HepG2 (cell line): Measurements from ENCODE around the gene NHP2. TPM values are rescaled to one million over a fixed set of nuclear protein-coding genes. Genes with fewer than 3 reads are reported as not detected.

Experiments used
- E2F5 ChIP-seq: sonication (generic); formaldehyde crosslinking; conservative IDR thresholded peaks from 2 replicates; pipeline ENCODE4 v1.4.0; 2020; ENCODE audit warnings: missing genetic modification reagents
- GFI1 ChIP-seq: sonication (generic); formaldehyde crosslinking; IDR thresholded peaks from 2 replicates; pipeline ENCODE4 v1.5.0; 2020; ENCODE audit warnings: missing genetic modification reagents, mild to moderate bottlenecking, borderline replicate concordance
- HHEX ChIP-seq: IDR thresholded peaks from 2 replicates; pipeline ENCODE4 v1.6.1; 2016; ENCODE audit warnings: control low read depth
- ISL2 ChIP-seq: sonication (generic); formaldehyde crosslinking; IDR thresholded peaks from 2 replicates; pipeline ENCODE4 v1.5.0; 2020; ENCODE audit warnings: missing genetic modification reagents
- MLLT10 ChIP-seq: sonication (generic); formaldehyde crosslinking; IDR thresholded peaks from 2 replicates; pipeline ENCODE4 v1.4.0; 2020; ENCODE audit warnings: missing genetic modification reagents
- MZF1 ChIP-seq: sonication (generic); formaldehyde crosslinking; IDR thresholded peaks from 2 replicates; pipeline ENCODE4 v1.8.1; 2023; ENCODE audit warnings: mild to moderate bottlenecking, missing genetic modification reagents, borderline replicate concordance
- NFKBIZ ChIP-seq: IDR thresholded peaks from 2 replicates; pipeline ENCODE4 v1.6.1; 2018; ENCODE audit warnings: missing genetic modification reagents, missing compliant biosample characterization
- RFX5 ChIP-seq: IDR thresholded peaks from 2 replicates; pipeline ENCODE4 v1.6.1; 2011; ENCODE audit warnings: low read depth, low read length, improper control_type of control experiment
- SMAD9 ChIP-seq: sonication (generic); formaldehyde crosslinking; IDR thresholded peaks from 2 replicates; pipeline ENCODE4 v1.5.1; 2020; ENCODE audit warnings: mild to moderate bottlenecking, missing genetic modification reagents
- SOX13 ChIP-seq, 3 experiments: fragments of 450-650 bp in 1 of 3; sonication (generic) in 1 of 3; formaldehyde crosslinking in 1 of 3; IDR thresholded peaks in 2 of 3; conservative IDR thresholded peaks in 1 of 3; 2 replicates each; pipeline versions ENCODE4 v1.5.0 to v1.6.1; 2016 to 2020; ENCODE audit warnings: antibody characterized with exemption in 1 of 3, mild to moderate bottlenecking in 1 of 3, missing compliant biosample characterization in 1 of 3, missing genetic modification reagents in 1 of 3, moderate library complexity in 1 of 3
- U2AF1 ChIP-seq: fragments of 200-400 bp; formaldehyde crosslinking; optimal IDR thresholded peaks from 2 replicates; pipeline ENCODE3; 2017; ENCODE audit warnings: mild to moderate bottlenecking, low read depth, low read length
- ZBTB49 ChIP-seq: sonication (generic); formaldehyde crosslinking; IDR thresholded peaks from 2 replicates; pipeline ENCODE4 v1.4.0; 2020; ENCODE audit warnings: missing genetic modification reagents, borderline replicate concordance
- ZEB1 ChIP-seq: IDR thresholded peaks from 2 replicates; pipeline ENCODE4 v1.6.1; 2012; ENCODE audit warnings: mild to moderate bottlenecking, low read depth, inconsistent platforms; ENCODE audit not compliant: insufficient replicate concordance
- ZFP36 ChIP-seq: fragments of 150-350 bp; IDR thresholded peaks from 2 replicates; pipeline ENCODE4 v1.6.1; 2018; ENCODE audit warnings: borderline replicate concordance, low read length, low read depth; ENCODE audit not compliant: partially characterized antibody
- ZMYM3 ChIP-seq: sonication (generic); formaldehyde crosslinking; IDR thresholded peaks from 2 replicates; pipeline ENCODE4 v1.5.1; 2020; ENCODE audit warnings: mild to moderate bottlenecking, missing genetic modification reagents
- ZNF101 ChIP-seq: sonication (generic); formaldehyde crosslinking; IDR thresholded peaks from 2 replicates; pipeline ENCODE4 v1.4.0; 2020; ENCODE audit warnings: mild to moderate bottlenecking, low read depth, missing genetic modification reagents, borderline replicate concordance
- ZNF274 ChIP-seq: sonication (generic); formaldehyde crosslinking; IDR thresholded peaks from 2 replicates; pipeline ENCODE4 v1.5.1; 2020; ENCODE audit warnings: mild to moderate bottlenecking, missing genetic modification reagents
- ZNF296 ChIP-seq: sonication (generic); formaldehyde crosslinking; conservative IDR thresholded peaks from 2 replicates; pipeline ENCODE4 v1.5.0; 2020; ENCODE audit warnings: mild to moderate bottlenecking, missing genetic modification reagents
- ZNF513 ChIP-seq: sonication (generic); formaldehyde crosslinking; conservative IDR thresholded peaks from 2 replicates; pipeline ENCODE4 v1.5.0; 2020; ENCODE audit warnings: missing genetic modification reagents
- ZNF616 ChIP-seq: sonication (generic); formaldehyde crosslinking; IDR thresholded peaks from 2 replicates; pipeline ENCODE4 v1.5.0; 2020; ENCODE audit warnings: low read depth, mild to moderate bottlenecking, missing genetic modification reagents
- ZNF740 ChIP-seq: sonication (generic); formaldehyde crosslinking; IDR thresholded peaks from 2 replicates; pipeline ENCODE4 v1.4.0; 2020; ENCODE audit warnings: missing genetic modification reagents
- ZNF784 ChIP-seq: sonication (generic); formaldehyde crosslinking; IDR thresholded peaks from 2 replicates; pipeline ENCODE4 v1.5.1; 2020; ENCODE audit warnings: missing genetic modification reagents, mild to moderate bottlenecking, borderline replicate concordance
- ZNF891 ChIP-seq: sonication (generic); formaldehyde crosslinking; IDR thresholded peaks from 2 replicates; pipeline ENCODE4 v1.5.0; 2020; ENCODE audit warnings: mild to moderate bottlenecking, missing genetic modification reagents
- polyA plus RNA-seq, 8 experiments: library from polyadenylated mRNA; depleted of rRNA in 3 of 8; stranded (reverse) in 7 of 8; unstranded in 1 of 8; fragments of >200 nt; fragmentation: Illumina TruSeq in 4 of 8; extraction: Trizol in 4 of 8; gene quantifications; 2 replicates each; pipeline versions ENCODE4 v1.2.1 to v1.2.3, GENCODE V29; 2011 to 2016; ENCODE audit warnings: low read depth in 4 of 8, missing spikeins in 1 of 8, mixed read lengths in 1 of 8; ENCODE audit not compliant: insufficient read depth in 1 of 8
- total RNA-seq, 5 experiments: library from RNA; depleted of rRNA; stranded (reverse); fragments of >200 nt; fragmentation: Illumina TruSeq; extraction: Trizol; gene quantifications; 2 replicates each; pipeline ENCODE4 v1.2.3, GENCODE V29; 2016; ENCODE audit warnings: low read depth in 1 of 5

The NHP2 gene
- total and polyA plus RNA-seq, 2 of the 13 experiments (the other 11 are each of a cell fraction or from before 2014, with no cell fraction given), result 56.2 to 96.1 TPM

GRCh38 chr5:178163772-178164735 lies 10.4 kb upstream of the NHP2 start (continued):
- TF ChIP-seq ZNF513 (CRISPR knock-in tag) (no peak), ZBTB49 (CRISPR knock-in tag) (no peak), SOX13 (IDR thresholded peaks at IDR 0.05) (no peak), SOX13 (CRISPR knock-in tag; conservative IDR thresholded peaks at IDR 0.05 in 1 of 2, IDR thresholded peaks at IDR 0.05 in 1 of 2) (no peak), ZNF274 (CRISPR knock-in tag) (no peak), SMAD9 (CRISPR knock-in tag) (0 out of 2 replicates have a peak, but pooled peaks have one; percentile 49), ISL2 (CRISPR knock-in tag) (no peak), RFX5 (no peak), U2AF1 (no peak), ZMYM3 (CRISPR knock-in tag) (no peak), MZF1 (CRISPR knock-in tag) (no peak), ZEB1 (no peak), ZNF784 (CRISPR knock-in tag) (0 out of 2 replicates have a peak, but pooled peaks have one; percentile 37), ZNF740 (CRISPR knock-in tag) (no peak), ZNF296 (no peak), ZNF101 (no peak), ZNF616 (CRISPR knock-in tag) (no peak), MLLT10 (CRISPR knock-in tag) (no peak), ZNF891 (0 out of 2 replicates have a peak, but pooled peaks have one; percentile 63), NFKBIZ (no peak), HHEX (CRISPR knock-in tag) (no peak), E2F5 (CRISPR knock-in tag) (0 out of 2 replicates have a peak, but pooled peaks have one; percentile 50), ZFP36 (peak; percentile 19), GFI1 (CRISPR knock-in tag) (no peak)
